Measurements from ENCODE around the gene LPIN3.

DNA sequence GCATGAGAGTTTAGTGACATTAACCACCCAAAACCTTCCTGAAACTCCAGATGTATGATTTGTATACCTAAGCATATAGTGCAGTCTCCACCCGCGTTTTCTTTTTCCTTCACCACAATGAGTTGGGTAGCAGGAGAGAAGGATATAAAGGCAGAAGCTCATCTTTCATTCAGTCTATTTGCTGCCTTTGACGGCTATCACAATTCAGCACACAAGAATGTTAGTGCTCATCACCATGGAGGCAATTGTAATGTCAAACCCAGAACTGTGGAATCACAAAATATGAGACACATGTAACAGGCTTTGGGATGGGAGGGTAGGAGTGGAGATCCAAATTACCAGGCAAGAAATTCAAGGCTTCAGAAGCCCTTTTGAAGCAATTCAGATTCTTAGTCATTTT, 40.7 kb upstream of the LPIN3 start:
- TF ChIP-seq, protein P1, sequence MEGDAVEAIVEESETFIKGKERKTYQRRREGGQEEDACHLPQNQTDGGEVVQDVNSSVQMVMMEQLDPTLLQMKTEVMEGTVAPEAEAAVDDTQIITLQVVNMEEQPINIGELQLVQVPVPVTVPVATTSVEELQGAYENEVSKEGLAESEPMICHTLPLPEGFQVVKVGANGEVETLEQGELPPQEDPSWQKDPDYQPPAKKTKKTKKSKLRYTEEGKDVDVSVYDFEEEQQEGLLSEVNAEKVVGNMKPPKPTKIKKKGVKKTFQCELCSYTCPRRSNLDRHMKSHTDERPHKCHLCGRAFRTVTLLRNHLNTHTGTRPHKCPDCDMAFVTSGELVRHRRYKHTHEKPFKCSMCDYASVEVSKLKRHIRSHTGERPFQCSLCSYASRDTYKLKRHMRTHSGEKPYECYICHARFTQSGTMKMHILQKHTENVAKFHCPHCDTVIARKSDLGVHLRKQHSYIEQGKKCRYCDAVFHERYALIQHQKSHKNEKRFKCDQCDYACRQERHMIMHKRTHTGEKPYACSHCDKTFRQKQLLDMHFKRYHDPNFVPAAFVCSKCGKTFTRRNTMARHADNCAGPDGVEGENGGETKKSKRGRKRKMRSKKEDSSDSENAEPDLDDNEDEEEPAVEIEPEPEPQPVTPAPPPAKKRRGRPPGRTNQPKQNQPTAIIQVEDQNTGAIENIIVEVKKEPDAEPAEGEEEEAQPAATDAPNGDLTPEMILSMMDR (conservative IDR thresholded peaks at IDR 0.05 in 1 of 2, IDR thresholded peaks at IDR 0.05 in 1 of 2; ENCODE audit: extremely low read depth in 1 of 2, insufficient read depth in 1 of 2, low read depth in 1 of 2, low read length in 2 of 2) = no peak
- no peak for TF ChIP-seq EZH2 (IDR thresholded peaks at IDR 0.05; ENCODE audit: borderline replicate concordance, low read length)

Data from mammary epithelial cell (primary cell).